ENCODE results near the gene PIGS. TPM values are rescaled to one million over a fixed set of nuclear protein-coding genes. Genes with fewer than 3 reads are reported as not detected.

The PIGS gene
- polyA plus RNA-seq, 1 of the 3 experiments (the other 2 are of a cell fraction), result 78.5 TPM

- TF ChIP-seq ELF1 (IDR thresholded peaks at IDR 0.05) (no peak), CHD2 (IDR thresholded peaks at IDR 0.05; ENCODE audit: low read length, partially characterized antibody) (peak; percentile 27), EZH2phosphoT487 (IDR thresholded peaks at IDR 0.05; ENCODE audit: borderline replicate concordance, low read depth) (no peak), EP300 (IDR thresholded peaks at IDR 0.05; ENCODE audit: borderline replicate concordance in 1 of 2, low read depth in 1 of 2, low read length in 1 of 2) (peak in 1 of 2 experiments; percentile 54; a peak in 2 of 4 replicates), RAD21 (IDR thresholded peaks at IDR 0.05; ENCODE audit: low read length) (peak; percentile 48), GATA2 (CRISPR knock-in tag; IDR thresholded peaks at IDR 0.05) (peak; percentile 64), MXI1 (IDR thresholded peaks at IDR 0.05; ENCODE audit: low read depth, low read length) (peak; percentile 88)
- CTCF ChIA-PET, result interaction anchor here (0.7 to 1.7 kb wide), 11 partner anchors 9 to 175 kb away, joined by 3 to 19 read pairs (median 3); no protein-coding TSS in a partner anchor
These were observed 3.9 kb upstream of the PIGS start for GRCh38 chr17:28575126-28575795.

GRCh38 chr17:28574526-28574925 is 3.2 kb upstream of the PIGS start:
- Histone ChIP-seq H3K9ac (no peak overlapping the region), H3K9me2 (no peaks in the 10 kb centered on the region), H3K4me3 (ENCODE audit: low read depth in 2 of 2, low read length in 1 of 2) (no peak overlapping the region), H3F3A (replicated peaks; ENCODE audit: insufficient read depth) (peaks cover 13% of the 10 kb centered on the region), H4K20me1 (ENCODE audit: insufficient read depth) (no peaks in the 10 kb centered on the region), H3K4me2 (no peak overlapping the region), H3K4me1 (ENCODE audit: control insufficient read depth in 1 of 2, insufficient read depth in 2 of 2, low read depth in 1 of 2, low read length in 1 of 2) (peaks cover 4 to 38% of the 10 kb centered on the region in 2 experiments; a peak in 3 of 4 replicates), H3K9me3 (no peaks in the 10 kb centered on the region), H3K36me3 (replicated peaks in 1 of 2; ENCODE audit: control insufficient read depth in 1 of 2, insufficient read depth in 2 of 2, low read length in 1 of 2) (peaks cover 12 to 24% of the 10 kb centered on the region in 2 experiments), H3K79me2 (ENCODE audit: insufficient read depth) (peaks cover 15% of the 10 kb centered on the region), H3K27me3 (ENCODE audit: insufficient read depth) (no peaks in the 10 kb centered on the region), H2AFZ (ENCODE audit: low read depth) (no peak overlapping the region), H3K27ac (ENCODE audit: low read depth in 2 of 2, low read length in 1 of 2) (peak overlapping the region in 1 of 2 experiments; percentile 67; a peak in 1 of 4 replicates)
- no peak for TF ChIP-seq IRF3 (IDR thresholded peaks at IDR 0.05; ENCODE audit: low read depth, low read length)
- TF ChIP-seq CHD2 (IDR thresholded peaks at IDR 0.05; ENCODE audit: low read length, partially characterized antibody), result no peak
- TF ChIP-seq CTCF (IDR thresholded peaks at IDR 0.05), result peak; percentile 18; the same call in 1 of the 2 replicates
- DNase-seq, result no peak
- WGBS (ENCODE audit: low lambda C conversion rate), result 88% methylated on average over 4 of the region's 7 CpGs
- ChIA-PET POLR2A (interaction anchor here (1.6 kb wide), 1 partner anchor 169 kb away, joined by 3 read pairs; no protein-coding TSS in a partner anchor), CTCF (interaction anchor here (0.7 to 1.7 kb wide), 6 partner anchors 15 to 79 kb away, joined by 3 to 4 read pairs (median 3); no protein-coding TSS in a partner anchor)

More at GRCh38 chr17:28575126-28575795, 3.9 kb upstream of the PIGS start:
- no peaks in the 10 kb centered on the region for H3K9me2 ChIP-seq
- H3K79me2 ChIP-seq (ENCODE audit: insufficient read depth), result peaks cover 8% of the 10 kb centered on the region
- peak; percentile 76 for DNase-seq
- H2AFZ ChIP-seq (ENCODE audit: low read depth), result no peak overlapping the region
- H3K36me3 ChIP-seq (replicated peaks in 1 of 2; ENCODE audit: control insufficient read depth in 1 of 2, insufficient read depth in 2 of 2, low read length in 1 of 2), result peaks cover 12 to 31% of the 10 kb centered on the region in 2 experiments
- H3K27me3 ChIP-seq (ENCODE audit: insufficient read depth), result no peaks in the 10 kb centered on the region
- H3K4me1 ChIP-seq (ENCODE audit: control insufficient read depth in 1 of 2, insufficient read depth in 2 of 2, low read depth in 1 of 2, low read length in 1 of 2), result peaks cover 0 to 36% of the 10 kb centered on the region in 2 experiments; a peak in 3 of 4 replicates
- H3K27ac ChIP-seq (ENCODE audit: low read depth in 2 of 2, low read length in 1 of 2), result peak overlapping the region in 1 of 2 experiments; percentile 67; a peak in 2 of 4 replicates
- no peak overlapping the region for H3K9ac ChIP-seq
- peaks cover 14% of the 10 kb centered on the region for H3F3A ChIP-seq (replicated peaks; ENCODE audit: insufficient read depth)
- H3K9me3 ChIP-seq, result no peaks in the 10 kb centered on the region
- POLR2A ChIA-PET, result interaction anchor here (1.6 kb wide), 1 partner anchor 170 kb away, joined by 3 read pairs; no protein-coding TSS in a partner anchor
- no peak overlapping the region for H3K4me2 ChIP-seq
- H4K20me1 ChIP-seq (ENCODE audit: insufficient read depth), result no peaks in the 10 kb centered on the region
- no peak overlapping the region; a peak in 1 of 4 replicates for H3K4me3 ChIP-seq (ENCODE audit: low read depth in 2 of 2, low read length in 1 of 2)
- 82% methylated on average over 10 of the region's 14 CpGs for WGBS (ENCODE audit: low lambda C conversion rate)

Measured in SK-N-SH (cell line).